SK-N-SH (cell line): ENCODE results near the gene ALOXE3. TPM values are rescaled to one million over a fixed set of nuclear protein-coding genes. Genes with fewer than 3 reads are reported as not detected.
A peak's percentile ranks its signal among the peaks of the same experiment; 100 is the strongest.

Experiments
- CTCF ChIA-PET: fragments of 300-600, 350-600 bp; formaldehyde crosslinking; extraction: SDS; loops from one replicate; lab custom pipeline; 2021; lab: Yijun Ruan, JAX
- POLR2A ChIA-PET: fragments of 350-600 bp; sonication (Branson Sonifier 250); formaldehyde crosslinking; extraction: SDS; loops from one replicate; lab custom pipeline; 2020; ENCODE audit warnings: antibody characterized with exemption, inconsistent platforms; lab: Yijun Ruan, JAX
- DNase-seq: peaks from one replicate; pipeline ENCODE4 v3.0.0; 2012
- H2AFZ ChIP-seq: fragments of 200-600 bp; sonication (generic); 2 replicates; pipeline ENCODE4 v1.8.1; 2016; ENCODE audit warnings: antibody characterized with exemption, mild to moderate bottlenecking, low read depth
- H3F3A ChIP-seq: fragments of 200-600 bp; sonication (generic); replicated peaks from 2 replicates; pipeline ENCODE3; 2016; ENCODE audit warnings: antibody characterized with exemption, mild to moderate bottlenecking; ENCODE audit not compliant: insufficient read depth
- H3K27ac ChIP-seq, 2 experiments: fragments of 200-500 bp in 1 of 2; fragments of 200-600 bp in 1 of 2; sonication (Bioruptor generic) in 1 of 2; sonication (generic), shearing (Covaris generic) in 1 of 2; 2 replicates each; pipeline versions ENCODE4 v1.5.1 to v1.6.1; 2014 to 2016; ENCODE audit warnings: low read depth in 2 of 2, inconsistent platforms in 1 of 2, low read length in 1 of 2, mild to moderate bottlenecking in 1 of 2, mixed read lengths in 1 of 2
- H3K27me3 ChIP-seq: fragments of 200-600 bp; sonication (generic), shearing (Covaris generic); 2 replicates; pipeline ENCODE4 v1.6.1; 2016; ENCODE audit warnings: mixed run types; ENCODE audit not compliant: insufficient read depth
- H3K36me3 ChIP-seq, 2 experiments: fragments of 200-500 bp in 1 of 2; fragments of 200-600 bp in 1 of 2; sonication (Bioruptor generic) in 1 of 2; sonication (generic) in 1 of 2; replicated peaks in 1 of 2; 2 replicates each; pipeline versions ENCODE3 to v1.5.1; 2014 to 2016; ENCODE audit warnings: low read length in 1 of 2, mild to moderate bottlenecking in 1 of 2; ENCODE audit not compliant: insufficient read depth in 2 of 2, control insufficient read depth in 1 of 2
- H3K4me1 ChIP-seq, 2 experiments: fragments of 200-500 bp in 1 of 2; fragments of 200-600 bp in 1 of 2; sonication (Bioruptor generic) in 1 of 2; sonication (generic), shearing (Covaris generic) in 1 of 2; 2 replicates each; pipeline versions ENCODE4 v1.5.1 to v1.6.1; 2014 to 2016; ENCODE audit warnings: low read depth in 1 of 2, low read length in 1 of 2, mixed run types in 1 of 2; ENCODE audit not compliant: insufficient read depth in 2 of 2, control insufficient read depth in 1 of 2
- H3K4me2 ChIP-seq: fragments of 200-600 bp; sonication (generic), shearing (Covaris generic); 2 replicates; pipeline ENCODE4 v1.6.1; 2017; ENCODE audit warnings: mixed run types
- H3K4me3 ChIP-seq, 2 experiments: fragments of 200-500 bp in 1 of 2; fragments of 200-600 bp in 1 of 2; sonication (Bioruptor generic) in 1 of 2; sonication (generic), shearing (Covaris generic) in 1 of 2; 2 replicates each; pipeline versions ENCODE4 v1.5.1 to v1.8.1; 2014 to 2016; ENCODE audit warnings: low read depth in 2 of 2, inconsistent platforms in 1 of 2, low read length in 1 of 2, mild to moderate bottlenecking in 1 of 2, mixed read lengths in 1 of 2, moderate library complexity in 1 of 2
- H3K79me2 ChIP-seq: fragments of 200-600 bp; sonication (generic); 2 replicates; pipeline ENCODE4 v1.8.1; 2017; ENCODE audit warnings: mild to moderate bottlenecking; ENCODE audit not compliant: insufficient read depth
- H3K9ac ChIP-seq: fragments of 200-600 bp; sonication (generic); 2 replicates; pipeline ENCODE4 v1.6.1; 2017; ENCODE audit warnings: mixed run types
- H3K9me2 ChIP-seq: fragments of 200-600 bp; sonication (generic); 2 replicates; pipeline ENCODE4 v1.6.1; 2017; ENCODE audit warnings: mixed run types
- H3K9me3 ChIP-seq: fragments of 200-600 bp; sonication (generic); 2 replicates; pipeline ENCODE4 v1.6.1; 2017; ENCODE audit warnings: mixed run types, mild to moderate bottlenecking, moderate library complexity
- H4K20me1 ChIP-seq: fragments of 200-600 bp; sonication (generic); 2 replicates; pipeline ENCODE4 v1.6.1; 2017; ENCODE audit warnings: mild to moderate bottlenecking, mixed run types; ENCODE audit not compliant: insufficient read depth
- CHD2 ChIP-seq: fragments of 150-350 bp; IDR thresholded peaks from 2 replicates; pipeline ENCODE4 v1.6.1; 2018; ENCODE audit warnings: low read length; ENCODE audit not compliant: partially characterized antibody
- CTCF ChIP-seq: fragments of 200-600 bp; sonication (generic); IDR thresholded peaks from 2 replicates; pipeline ENCODE4 v1.6.1; 2017; ENCODE audit warnings: antibody characterized with exemption, mild to moderate bottlenecking, moderate library complexity
- EP300 ChIP-seq, 2 experiments: IDR thresholded peaks; 2 replicates each; pipeline versions ENCODE4 v1.4.0 to v1.6.1; 2012; ENCODE audit warnings: borderline replicate concordance in 1 of 2, low read depth in 1 of 2, low read length in 1 of 2
- IRF3 ChIP-seq: fragments of 150-350 bp; IDR thresholded peaks from 2 replicates; pipeline ENCODE4 v1.6.1; 2016; ENCODE audit warnings: mild to moderate bottlenecking, low read depth, low read length
- JUND ChIP-seq: IDR thresholded peaks from 2 replicates; pipeline ENCODE4 v1.4.0; 2012
- MXI1 ChIP-seq: IDR thresholded peaks from 2 replicates; pipeline ENCODE4 v1.6.1; 2012; ENCODE audit warnings: mild to moderate bottlenecking, low read depth, low read length, improper control_type of control experiment
- NFIC ChIP-seq: IDR thresholded peaks from 2 replicates; pipeline ENCODE4 v1.4.0; 2012; ENCODE audit warnings: borderline replicate concordance
- PBX3 ChIP-seq: IDR thresholded peaks from 2 replicates; pipeline ENCODE4; 2012
- POLR2AphosphoS5 ChIP-seq: IDR thresholded peaks from 2 replicates; pipeline ENCODE4 v1.6.1; 2012; ENCODE audit warnings: low read depth, low read length
- RFX5 ChIP-seq: IDR thresholded peaks from 2 replicates; pipeline ENCODE4 v1.6.1; 2012; ENCODE audit warnings: mild to moderate bottlenecking, improper control_type of control experiment, low read length
- RXRA ChIP-seq: IDR thresholded peaks from 2 replicates; pipeline ENCODE4 v1.4.0; 2012; ENCODE audit warnings: low read depth, mild to moderate bottlenecking, borderline replicate concordance
- SIN3A ChIP-seq: IDR thresholded peaks from 2 replicates; pipeline ENCODE4 v1.6.1; 2012; ENCODE audit warnings: low read depth, mild to moderate bottlenecking, low read length, moderate library complexity, borderline replicate concordance
- TAF1 ChIP-seq: IDR thresholded peaks from 2 replicates; pipeline ENCODE4 v1.6.1; 2012; ENCODE audit warnings: low read depth, mild to moderate bottlenecking, low read length, moderate library complexity, borderline replicate concordance
- TCF12 ChIP-seq: IDR thresholded peaks from 2 replicates; pipeline ENCODE4 v1.4.0; 2012
- USF2 ChIP-seq: fragments of 150-350 bp; IDR thresholded peaks from 2 replicates; pipeline ENCODE4 v1.6.1; 2017; ENCODE audit warnings: antibody characterized with exemption, low read length, low read depth, borderline replicate concordance
- WGBS: methylation state at CpG from one replicate; pipeline ENCODE4 v1.1.6; 2017; ENCODE audit warnings: low lambda C conversion rate; 5-methylcytosine and 5-hydroxymethylcytosine counted together
- polyA plus RNA-seq, 3 experiments: library from polyadenylated mRNA; depleted of rRNA; stranded (reverse); fragments of >200 nt; gene quantifications; 2 replicates each; pipeline ENCODE4 v1.2.3, GENCODE V29; 2012

Gene ALOXE3
- polyA plus RNA-seq, 1 of the 3 experiments (the other 2 are of a cell fraction), result 0.46 TPM

GRCh38 chr17:8056232-8056975 is 61.9 kb downstream of the ALOXE3 start (continued):
- TF ChIP-seq CTCF (no peak), IRF3 (no peak), RXRA (no peak), POLR2AphosphoS5 (no peak)

GRCh38 chr17:8055851-8056231 is 62.5 kb downstream of the ALOXE3 start:
- H3K4me2 ChIP-seq, result 0 out of 2 replicates have a peak overlapping the region, but pooled peaks have one; percentile 23
- H4K20me1 ChIP-seq, result no peaks in the 10 kb centered on the region
- no peak overlapping the region for H2AFZ ChIP-seq
- H3K4me3 ChIP-seq, result no peak overlapping the region
- H3K36me3 ChIP-seq, result no peaks in the 10 kb centered on the region
- H3K27me3 ChIP-seq, result peaks cover 15% of the 10 kb centered on the region; the same call in 1 of the 2 replicates
- DNase-seq, result no peak
- H3K4me1 ChIP-seq, result peaks cover 0 to 6% of the 10 kb centered on the region in 2 experiments; a peak in 2 of 4 replicates
- no peaks in the 10 kb centered on the region for H3F3A ChIP-seq
- no peaks in the 10 kb centered on the region for H3K79me2 ChIP-seq
- no peak overlapping the region for H3K9ac ChIP-seq
- no peak overlapping the region for H3K27ac ChIP-seq
- H3K9me2 ChIP-seq, result no peaks in the 10 kb centered on the region
- ChIA-PET CTCF (interaction anchor here (1.5 to 8.9 kb wide), 13 partner anchors 12 to 313 kb away, joined by 7 to 390 read pairs (median 69); partner anchors contain the start of genes ALOX12B, ALOXE3 and NAA38), POLR2A (interaction anchor here (1.3 kb wide), 1 partner anchor 140 kb away, joined by 3 read pairs; the partner anchor contains the start of gene RNF227)
- no peaks in the 10 kb centered on the region for H3K9me3 ChIP-seq
- WGBS, result 71% methylated on average over 3 of the region's 3 CpGs
- TF ChIP-seq CHD2 (no peak), TCF12 (no peak), CTCF (no peak), IRF3 (no peak), PBX3 (no peak), JUND (no peak), EP300 (IDR thresholded peaks at IDR 0.05; ENCODE audit: borderline replicate concordance in 1 of 2, low read depth in 1 of 2, low read length in 1 of 2) (no peak), NFIC (no peak), USF2 (no peak), TAF1 (no peak), RFX5 (no peak), SIN3A (no peak), MXI1 (no peak)
